Heart right ventricle (tissue), 16 donors: Measurements from ENCODE around the gene NCBP3. TPM values are rescaled to one million over a fixed set of nuclear protein-coding genes. Genes with fewer than 3 reads are reported as not detected.

Experiments used
- ATAC-seq, 8 donors: fragments of 200-7000 bp; cut with Tn5 transposase; one replicate each; pipeline ENCODE4 v1.9.1; 2020; ENCODE audit warnings: mild to moderate bottlenecking in 8 of 8, moderate library complexity in 8 of 8, moderate number of reproducible peaks in 1 of 8
- DNase-seq, 2 donors: peaks; one replicate each; pipeline ENCODE4 v3.0.0-alpha.2; 2020
- H3K27ac ChIP-seq, 10 donors: fragments of 200-600 bp; sonication (generic) in 2 of 10; one replicate each; pipeline versions ENCODE4 v1.5.0 to v1.8.0; 2020 to 2022; ENCODE audit warnings: mild to moderate bottlenecking in 3 of 10
- H3K27me3 ChIP-seq, 7 donors: fragments of 200-600 bp; one replicate each; pipeline ENCODE4 v1.8.0; 2021 to 2022; ENCODE audit warnings: mild to moderate bottlenecking in 2 of 7
- H3K36me3 ChIP-seq, 9 donors: fragments of 200-600 bp; sonication (generic) in 1 of 9; one replicate each; pipeline versions ENCODE4 v1.5.0 to v1.8.0; 2020 to 2022; ENCODE audit warnings: mild to moderate bottlenecking in 2 of 9
- H3K4me1 ChIP-seq, 9 donors: fragments of 200-600 bp; sonication (generic) in 1 of 9; one replicate each; pipeline versions ENCODE4 v1.5.0 to v1.8.0; 2020 to 2022; ENCODE audit warnings: mild to moderate bottlenecking in 4 of 9
- H3K4me3 ChIP-seq, 10 donors: fragments of 200-600 bp; sonication (generic) in 2 of 10; one replicate each; pipeline versions ENCODE4 v1.5.0 to v1.8.0; 2020 to 2022; ENCODE audit warnings: mild to moderate bottlenecking in 7 of 10, moderate library complexity in 2 of 10
- H3K9me3 ChIP-seq, 11 donors: fragments of 200-600 bp in 10 of 11; sonication (generic) in 2 of 11; one replicate each; pipeline versions ENCODE4 v1.5.0 to v1.8.0; 2013 to 2022; ENCODE audit warnings: mild to moderate bottlenecking in 2 of 11, control low read depth in 1 of 11, moderate library complexity in 1 of 11
- WGBS, 2 donors: extraction: QIAGEN DNeasy Blood & Tissue Kit; methylation state at CpG; one replicate each; pipeline ENCODE4 v1.1.7; 2013; ENCODE audit warnings: inconsistent platforms in 1 of 2; 5-methylcytosine and 5-hydroxymethylcytosine counted together
- intact Hi-C, 10 donors: fragments of 100-400 bp; cut with DNase I; formaldehyde crosslinking; loops; one replicate each; pipeline versions ENCODE4 v1.11.1 to v1.14.2; 2022
- polyA plus RNA-seq, 2 donors: library from polyadenylated mRNA; stranded (reverse); fragments of 200-250 nt; gene quantifications; one replicate each; pipeline ENCODE4 v1.2.3, GENCODE V29; 2013
- total RNA-seq, 10 donors: library from RNA; stranded (reverse); fragmentation: NEBNext Ultra II Directional in 3 of 10; extraction: Animal tissue kit (Norgen Biotek cat#: 25700) in 3 of 10; gene quantifications; one replicate each; pipeline versions ENCODE4 v1.2.1 to v1.2.4, GENCODE V29; 2021 to 2023
- TF ChIP-seq, protein P1 (sequence below), 9 donors: fragments of 200-600 bp; sonication (generic) in 2 of 9; IDR thresholded peaks; one replicate each; pipeline versions ENCODE4 v1.5.0 to v1.8.0; 2021 to 2022; ENCODE audit warnings: antibody characterized with exemption in 9 of 9, mild to moderate bottlenecking in 5 of 9, moderate library complexity in 1 of 9
- donor health status: Arrhythmogenic right ventricular cardiomyopathy.
- donor health status: ischemic (EF 13 %, LVEDD 7.1; RV severe dilation, severe dysfunction).
- donor health status: healthy with polysubstance abuse.
- donor health status: DM: no; HTN: yes; CAD: no.
- donor health status: DM: no; HTN: no; CAD: no.
- donor health status: ischemic (EF 25% LVEDD 6.9; RV normal size, moderate dysfunction).
- donor health status: ischemic (EF 25% LVEDD 5.7; RV mildly dilated, moderate dysfunction).
- donor health status: healthy.
- donor health status: DM: yes; HTN: yes; CAD: no.
- donor health status: Ischemic cardiomyopathy.
- donor health status: ischemic (EF 35%, LVEDD 5.7; RV mildly dilated, moderate dysfunction).
- donor health status: nonischemic (EF 11% LVEDD 7.7; RV severe dilation, severe dysfunction).
- donor health status: DM: yes; HTN: yes; CAD: no.
- donor health status: PGD.
- donor health status: ischemic (EF 29% LVEDD 5.4; RV normal size, mild dysfunction).
- donor health status: nonischemic (EF 23%, LVEDD 6.1; RV moderate dilation, normal function).

Gene NCBP3
- total and polyA plus RNA-seq, 12 donors = 7.3 to 30.9 (median 21.0) TPM

DNA sequence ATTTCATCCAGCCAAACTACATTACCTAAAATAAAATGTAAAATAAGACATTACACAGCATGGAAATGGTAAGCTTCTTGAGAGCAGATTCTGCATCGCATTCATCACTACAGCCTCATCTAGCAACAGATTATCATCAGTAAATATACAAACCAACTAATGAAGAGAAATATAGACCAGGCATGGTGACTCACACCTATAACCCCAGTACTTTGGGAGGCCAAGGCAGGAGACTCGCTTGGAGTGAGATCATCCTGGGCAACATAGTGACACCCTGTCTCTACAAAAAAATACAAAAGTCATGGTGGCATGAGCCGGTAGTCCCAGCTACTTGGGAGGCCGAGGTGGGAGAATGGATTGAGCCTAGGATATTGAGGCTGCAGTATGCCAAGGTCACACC is 19.9 kb downstream of the NCBP3 start:
- Histone ChIP-seq H3K27ac (no peak overlapping the region), H3K9me3 (no peaks in the 10 kb centered on the region), H3K4me1 (peaks cover 5 to 27% (median 15%) of the 10 kb centered on the region in 9 donors), H3K4me3 (no peak overlapping the region), H3K36me3 (peaks cover 0 to 98% (median 46%) of the 10 kb centered on the region in 9 donors), H3K27me3 (no peaks in the 10 kb centered on the region)
- DNase-seq = no peak
- intact Hi-C loops = loop anchor here in 4 of 10 donors (5.0 to 10.0 kb wide), 2 partner anchors 89 to 91 kb away; no protein-coding TSS in a partner anchor
- WGBS, 2 donors = 94% methylated on average over 4 of the region's 4 CpGs
- ATAC-seq = no peak
- TF ChIP-seq, protein P1, sequence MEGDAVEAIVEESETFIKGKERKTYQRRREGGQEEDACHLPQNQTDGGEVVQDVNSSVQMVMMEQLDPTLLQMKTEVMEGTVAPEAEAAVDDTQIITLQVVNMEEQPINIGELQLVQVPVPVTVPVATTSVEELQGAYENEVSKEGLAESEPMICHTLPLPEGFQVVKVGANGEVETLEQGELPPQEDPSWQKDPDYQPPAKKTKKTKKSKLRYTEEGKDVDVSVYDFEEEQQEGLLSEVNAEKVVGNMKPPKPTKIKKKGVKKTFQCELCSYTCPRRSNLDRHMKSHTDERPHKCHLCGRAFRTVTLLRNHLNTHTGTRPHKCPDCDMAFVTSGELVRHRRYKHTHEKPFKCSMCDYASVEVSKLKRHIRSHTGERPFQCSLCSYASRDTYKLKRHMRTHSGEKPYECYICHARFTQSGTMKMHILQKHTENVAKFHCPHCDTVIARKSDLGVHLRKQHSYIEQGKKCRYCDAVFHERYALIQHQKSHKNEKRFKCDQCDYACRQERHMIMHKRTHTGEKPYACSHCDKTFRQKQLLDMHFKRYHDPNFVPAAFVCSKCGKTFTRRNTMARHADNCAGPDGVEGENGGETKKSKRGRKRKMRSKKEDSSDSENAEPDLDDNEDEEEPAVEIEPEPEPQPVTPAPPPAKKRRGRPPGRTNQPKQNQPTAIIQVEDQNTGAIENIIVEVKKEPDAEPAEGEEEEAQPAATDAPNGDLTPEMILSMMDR (IDR thresholded peaks at IDR 0.05) = no peak

DNA sequence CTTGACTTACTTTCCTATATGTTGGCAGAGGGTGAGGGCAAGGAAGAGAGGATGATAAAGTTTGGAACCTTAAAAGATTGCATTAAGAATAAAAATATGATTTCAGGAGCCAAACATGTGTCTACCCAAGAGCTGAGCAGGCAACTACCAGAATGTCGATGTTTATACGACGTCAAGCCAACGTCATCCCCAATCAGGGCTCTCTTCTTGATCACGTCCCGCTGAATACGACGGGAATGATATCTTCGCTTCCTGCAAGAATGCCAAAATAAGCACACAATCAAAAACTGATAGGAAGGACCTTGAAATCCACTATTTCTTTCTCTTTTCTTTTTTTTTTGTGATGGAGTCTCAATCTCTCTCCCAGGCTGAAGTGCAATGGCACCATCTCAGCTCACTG is 24.9 kb downstream of the NCBP3 start:
- Histone ChIP-seq H3K36me3 (peaks cover 0 to 100% (median 75%) of the 10 kb centered on the region in 9 donors), H3K4me1 (peaks cover 0 to 4% (median 0%) of the 10 kb centered on the region in 9 donors), H3K4me3 (no peak overlapping the region), H3K9me3 (no peaks in the 10 kb centered on the region), H3K27ac (no peak overlapping the region), H3K27me3 (no peaks in the 10 kb centered on the region)
- TF ChIP-seq, protein P1 (IDR thresholded peaks at IDR 0.05) = no peak
- no peak for DNase-seq
- WGBS, 2 donors = 83 to 85% methylated on average over 9 of the region's 9 CpGs
- ATAC-seq = no peak
- intact Hi-C loops = loop anchor here in 1 of 10 donors (10.0 kb wide), 1 partner anchor 86 kb away; no protein-coding TSS in a partner anchor

DNA sequence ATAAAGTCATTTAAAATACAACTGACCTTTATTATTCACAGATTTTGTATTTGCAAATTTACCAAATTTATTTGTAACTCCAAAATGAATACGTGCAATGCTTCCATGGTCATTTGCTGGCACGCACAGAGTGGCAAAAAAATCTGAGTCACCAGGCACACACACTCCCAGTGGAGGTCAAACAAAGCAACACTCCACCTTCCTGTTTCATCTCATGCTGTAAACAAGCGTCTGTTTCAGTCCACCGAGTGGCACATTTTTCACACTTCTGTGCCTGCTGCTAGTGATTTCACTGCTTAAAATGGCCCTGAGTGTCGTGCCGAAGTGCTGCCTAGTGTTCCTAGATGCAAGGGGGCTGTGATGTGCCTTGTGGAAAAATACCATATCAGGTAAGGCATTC is 27.3 kb downstream of the NCBP3 start:
- H3K9me3 ChIP-seq = no peaks in the 10 kb centered on the region
- peak overlapping the region in 3 of 10 donors; percentile 13 to 42 (median 28) for H3K27ac ChIP-seq
- intact Hi-C loops = no loop called here
- no peaks in the 10 kb centered on the region for H3K27me3 ChIP-seq
- TF ChIP-seq, protein P1 (IDR thresholded peaks at IDR 0.05) = no peak
- DNase-seq (no peak), ATAC-seq (peak in 6 of 8 donors; percentile 31 to 84 (median 67))
- H3K4me1 ChIP-seq = peaks cover 0 to 4% (median 0%) of the 10 kb centered on the region in 9 donors
- 72 to 80% methylated on average over 6 of the region's 6 CpGs for WGBS, 2 donors
- peaks cover 0 to 100% (median 76%) of the 10 kb centered on the region in 9 donors for H3K36me3 ChIP-seq
- no peak overlapping the region for H3K4me3 ChIP-seq

DNA sequence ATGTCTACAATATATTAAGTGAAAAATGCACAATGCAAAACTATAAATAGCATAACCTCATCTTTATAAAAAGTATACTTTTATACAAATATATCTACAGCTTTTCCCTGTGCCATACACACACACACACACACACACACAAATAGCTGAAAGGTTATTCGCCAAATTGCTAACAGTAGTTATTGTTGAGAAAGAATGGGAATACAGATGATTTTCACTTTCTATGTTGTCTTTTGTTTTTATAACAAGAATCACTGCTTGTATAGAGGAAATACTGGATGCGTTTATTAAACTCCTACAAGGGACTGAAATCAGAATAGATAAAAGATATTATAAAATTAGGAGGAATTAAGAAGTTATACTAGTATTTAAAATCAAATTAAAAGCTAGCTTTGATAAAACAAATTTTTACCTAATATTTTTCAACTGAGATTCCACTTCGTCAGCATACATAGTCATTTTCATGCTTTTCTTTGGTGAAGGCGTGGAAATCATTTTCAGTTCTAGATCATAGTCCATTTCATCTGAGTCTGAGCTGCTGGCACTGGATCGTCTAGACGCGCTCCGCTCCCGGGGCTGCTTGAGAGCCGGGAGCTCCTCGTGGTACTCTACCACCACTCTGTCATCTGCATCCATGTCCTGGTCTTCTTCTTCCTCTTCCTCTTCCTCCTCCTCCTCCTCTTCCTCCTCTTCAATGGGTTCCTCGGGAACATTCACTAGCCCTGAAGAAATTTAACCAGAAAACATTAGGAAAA is 28.0 kb downstream of the NCBP3 start:
- ATAC-seq (no peak), DNase-seq (no peak)
- peak overlapping the region in 3 of 10 donors; percentile 13 to 42 (median 16) for H3K27ac ChIP-seq
- WGBS, 2 donors = 90 to 94% methylated on average over 12 of the region's 12 CpGs
- peaks cover 0 to 4% (median 0%) of the 10 kb centered on the region in 9 donors for H3K4me1 ChIP-seq
- intact Hi-C loops = no loop called here
- TF ChIP-seq, protein P1 (IDR thresholded peaks at IDR 0.05) = no peak
- H3K4me3 ChIP-seq = no peak overlapping the region
- H3K9me3 ChIP-seq = no peaks in the 10 kb centered on the region
- peaks cover 3 to 100% (median 78%) of the 10 kb centered on the region in 9 donors for H3K36me3 ChIP-seq
- H3K27me3 ChIP-seq = no peaks in the 10 kb centered on the region
